H4 (cell line): ENCODE measurements around the gene GNAI3. TPM values are rescaled to one million over a fixed set of nuclear protein-coding genes. Genes with fewer than 3 reads are reported as not detected.

Source experiments
- DNase-seq: peaks from one replicate; pipeline ENCODE4 v3.0.0-alpha.2; 2015; ENCODE audit warnings: low spot score
- total RNA-seq: library from RNA; depleted of rRNA; stranded (reverse); fragments of >200 nt; shearing (Covaris generic); gene quantifications from 2 replicates; pipeline ENCODE4 v1.2.3, GENCODE V29; 2014

The GNAI3 gene
- total RNA-seq, 1 experiment from 2014 or later, result 9.8 TPM

- no peak for DNase-seq
These were observed 89.0 kb downstream of the GNAI3 start for GRCh38 chr1:109637446-109637845.

GRCh38 chr1:109639063-109639840, 90.8 kb downstream of the GNAI3 start:
- no peak for DNase-seq

- no peak for DNase-seq
These were observed 91.4 kb downstream of the GNAI3 start for GRCh38 chr1:109639841-109640184.

- DNase-seq, result peak; percentile 62
These were observed 92.0 kb downstream of the GNAI3 start for GRCh38 chr1:109640285-109640865.

GRCh38 chr1:109641078-109641740, 92.8 kb downstream of the GNAI3 start:
- no peak for DNase-seq

GRCh38 chr1:109641861-109642260, 93.4 kb downstream of the GNAI3 start:
- DNase-seq, result no peak

- no peak for DNase-seq
These were observed 94.2 kb downstream of the GNAI3 start for GRCh38 chr1:109642626-109643025.

GRCh38 chr1:109643385-109644230, 95.2 kb downstream of the GNAI3 start:
- peak; percentile 63 for DNase-seq

- DNase-seq, result no peak
These were observed 96.3 kb downstream of the GNAI3 start for GRCh38 chr1:109644670-109645069.

GRCh38 chr1:109649491-109649914, 101.1 kb downstream of the GNAI3 start:
- no peak for DNase-seq

GRCh38 chr1:109650609-109651008, 102.2 kb downstream of the GNAI3 start:
- DNase-seq, result no peak

GRCh38 chr1:109652402-109652801, 104.0 kb downstream of the GNAI3 start:
- no peak for DNase-seq

GRCh38 chr1:109653306-109653705, 104.9 kb downstream of the GNAI3 start:
- no peak for DNase-seq

GRCh38 chr1:109654519-109654918, 106.1 kb downstream of the GNAI3 start:
- DNase-seq, result no peak

GRCh38 chr1:109655615-109656519, 107.5 kb downstream of the GNAI3 start, which contains the start of gene GSTM4:
Gene GSTM4, plus strand, starts transcription at chr1:109656099. Its CDS starts 291 bp downstream, at chr1:109656390.
- peak; percentile 55 for DNase-seq

- no peak for DNase-seq
These were observed 109.0 kb downstream of the GNAI3 start for GRCh38 chr1:109657395-109657794.

GRCh38 chr1:109657970-109658369, 109.6 kb downstream of the GNAI3 start:
- no peak for DNase-seq

GRCh38 chr1:109658533-109659042, 110.2 kb downstream of the GNAI3 start:
- no peak for DNase-seq

GRCh38 chr1:109659145-109659544, 110.7 kb downstream of the GNAI3 start:
- no peak for DNase-seq

- peak; percentile 46 for DNase-seq
These were observed 111.7 kb downstream of the GNAI3 start for GRCh38 chr1:109659997-109660690.
